Activated T-cell treated with anti-CD3 and anti-CD28 coated beads, Interleukin-2, amount 50 U/mL, for 24 hours (primary cell): ENCODE data around the gene MYO1D.

Experiments
- DNase-seq: peaks from one replicate; pipeline ENCODE4 v3.0.0-alpha.2; 2020
- H3K27ac Mint-ChIP-seq: 2 replicates; pipeline ENCODE4 v1.8.0; 2020; ENCODE audit warnings: mild to moderate bottlenecking, mixed read lengths
- H3K27me3 Mint-ChIP-seq: 2 replicates; pipeline ENCODE4 v1.8.0; 2020; ENCODE audit warnings: mixed read lengths
- H3K36me3 Mint-ChIP-seq: 2 replicates; pipeline ENCODE4 v1.8.0; 2020; ENCODE audit warnings: low read depth, mixed read lengths
- H3K4me1 Mint-ChIP-seq: 2 replicates; pipeline ENCODE4 v1.8.0; 2020; ENCODE audit warnings: low read depth, mixed read lengths
- H3K4me3 Mint-ChIP-seq: 2 replicates; pipeline ENCODE4 v1.8.0; 2020; ENCODE audit warnings: mild to moderate bottlenecking, moderate library complexity, mixed read lengths
- H3K9me3 Mint-ChIP-seq: 2 replicates; pipeline ENCODE4 v1.8.0; 2020; ENCODE audit warnings: mixed read lengths

MYO1D gene

GRCh38 chr17:32520737-32521404, 356.1 kb downstream of the MYO1D start:
- H3K4me3 Mint-ChIP-seq = peak overlapping the region; percentile 73
- peak overlapping the region; percentile 84 for H3K27ac Mint-ChIP-seq
- H3K9me3 Mint-ChIP-seq = no peaks in the 10 kb centered on the region
- no peak for DNase-seq
- no peaks in the 10 kb centered on the region for H3K36me3 Mint-ChIP-seq
- peaks cover 83% of the 10 kb centered on the region for H3K4me1 Mint-ChIP-seq
- H3K27me3 Mint-ChIP-seq = no peaks in the 10 kb centered on the region

GRCh38 chr17:32520104-32520701, 356.7 kb downstream of the MYO1D start:
- Mint-ChIP-seq H3K4me1 (peaks cover 86% of the 10 kb centered on the region), H3K27ac (peak overlapping the region; percentile 84), H3K27me3 (no peaks in the 10 kb centered on the region), H3K9me3 (no peaks in the 10 kb centered on the region), H3K4me3 (peak overlapping the region; percentile 73), H3K36me3 (no peaks in the 10 kb centered on the region)
- peak; percentile 55 for DNase-seq

- Mint-ChIP-seq H3K27ac (peak overlapping the region; percentile 84), H3K9me3 (no peaks in the 10 kb centered on the region), H3K4me3 (peak overlapping the region; percentile 73), H3K27me3 (no peaks in the 10 kb centered on the region), H3K4me1 (peaks cover 85% of the 10 kb centered on the region), H3K36me3 (no peaks in the 10 kb centered on the region)
- DNase-seq = peak; percentile 57
Observed at GRCh38 chr17:32519228-32520103, 357.5 kb downstream of the MYO1D start.

- Mint-ChIP-seq H3K27me3 (no peaks in the 10 kb centered on the region), H3K4me3 (peak overlapping the region; percentile 39), H3K36me3 (no peaks in the 10 kb centered on the region), H3K27ac (no peak overlapping the region), H3K9me3 (no peaks in the 10 kb centered on the region), H3K4me1 (peaks cover 79% of the 10 kb centered on the region)
- DNase-seq = no peak
Observed at GRCh38 chr17:32518646-32519227, 358.2 kb downstream of the MYO1D start.

- H3K27me3 Mint-ChIP-seq = no peaks in the 10 kb centered on the region
- no peak for DNase-seq
- no peak overlapping the region for H3K27ac Mint-ChIP-seq
- no peaks in the 10 kb centered on the region for H3K36me3 Mint-ChIP-seq
- peaks cover 75% of the 10 kb centered on the region for H3K4me1 Mint-ChIP-seq
- no peak overlapping the region for H3K4me3 Mint-ChIP-seq
- H3K9me3 Mint-ChIP-seq = no peaks in the 10 kb centered on the region
Observed at GRCh38 chr17:32517982-32518381, 358.9 kb downstream of the MYO1D start.

- Mint-ChIP-seq H3K4me1 (peaks cover 66% of the 10 kb centered on the region), H3K4me3 (peak overlapping the region; percentile 35), H3K36me3 (no peaks in the 10 kb centered on the region), H3K27ac (peak overlapping the region; percentile 75), H3K27me3 (no peaks in the 10 kb centered on the region), H3K9me3 (no peaks in the 10 kb centered on the region)
- DNase-seq = no peak
Observed at GRCh38 chr17:32516940-32517701, 359.8 kb downstream of the MYO1D start.

GRCh38 chr17:32516450-32516849, 360.5 kb downstream of the MYO1D start:
- H3K27ac Mint-ChIP-seq = peak overlapping the region; percentile 75
- peaks cover 64% of the 10 kb centered on the region for H3K4me1 Mint-ChIP-seq
- no peaks in the 10 kb centered on the region for H3K36me3 Mint-ChIP-seq
- no peak for DNase-seq
- no peaks in the 10 kb centered on the region for H3K27me3 Mint-ChIP-seq
- H3K4me3 Mint-ChIP-seq = no peak overlapping the region
- H3K9me3 Mint-ChIP-seq = no peaks in the 10 kb centered on the region

- no peak for DNase-seq
- H3K4me3 Mint-ChIP-seq = no peak overlapping the region
- peak overlapping the region; percentile 38 for H3K27ac Mint-ChIP-seq
- no peaks in the 10 kb centered on the region for H3K9me3 Mint-ChIP-seq
- no peaks in the 10 kb centered on the region for H3K36me3 Mint-ChIP-seq
- H3K4me1 Mint-ChIP-seq = peaks cover 58% of the 10 kb centered on the region
- H3K27me3 Mint-ChIP-seq = no peaks in the 10 kb centered on the region
Observed at GRCh38 chr17:32515677-32516383, 361.1 kb downstream of the MYO1D start.

GRCh38 chr17:32514606-32515005, 362.3 kb downstream of the MYO1D start:
- H3K36me3 Mint-ChIP-seq = no peaks in the 10 kb centered on the region
- no peak for DNase-seq
- H3K9me3 Mint-ChIP-seq = no peaks in the 10 kb centered on the region
- H3K4me3 Mint-ChIP-seq = no peak overlapping the region
- no peak overlapping the region for H3K27ac Mint-ChIP-seq
- H3K4me1 Mint-ChIP-seq = peaks cover 45% of the 10 kb centered on the region
- H3K27me3 Mint-ChIP-seq = no peaks in the 10 kb centered on the region

GRCh38 chr17:32513579-32513978, 363.3 kb downstream of the MYO1D start:
- H3K36me3 Mint-ChIP-seq = no peaks in the 10 kb centered on the region
- H3K4me3 Mint-ChIP-seq = no peak overlapping the region
- H3K27ac Mint-ChIP-seq = no peak overlapping the region
- H3K4me1 Mint-ChIP-seq = peaks cover 47% of the 10 kb centered on the region
- no peaks in the 10 kb centered on the region for H3K9me3 Mint-ChIP-seq
- H3K27me3 Mint-ChIP-seq = no peaks in the 10 kb centered on the region
- no peak for DNase-seq

GRCh38 chr17:32512328-32512727, 364.6 kb downstream of the MYO1D start:
- no peak for DNase-seq
- Mint-ChIP-seq H3K27ac (no peak overlapping the region), H3K4me1 (peaks cover 40% of the 10 kb centered on the region), H3K27me3 (no peaks in the 10 kb centered on the region), H3K9me3 (no peaks in the 10 kb centered on the region), H3K4me3 (no peak overlapping the region), H3K36me3 (no peaks in the 10 kb centered on the region)

- Mint-ChIP-seq H3K9me3 (no peaks in the 10 kb centered on the region), H3K36me3 (no peaks in the 10 kb centered on the region), H3K4me3 (no peak overlapping the region), H3K27me3 (no peaks in the 10 kb centered on the region), H3K4me1 (peaks cover 34% of the 10 kb centered on the region), H3K27ac (no peak overlapping the region)
- no peak for DNase-seq
Observed at GRCh38 chr17:32510466-32510865, 366.5 kb downstream of the MYO1D start.

- no peaks in the 10 kb centered on the region for H3K27me3 Mint-ChIP-seq
- H3K4me3 Mint-ChIP-seq = no peak overlapping the region
- DNase-seq = no peak
- peaks cover 43% of the 10 kb centered on the region for H3K4me1 Mint-ChIP-seq
- no peaks in the 10 kb centered on the region for H3K36me3 Mint-ChIP-seq
- H3K9me3 Mint-ChIP-seq = no peaks in the 10 kb centered on the region
- peak overlapping the region; percentile 24 for H3K27ac Mint-ChIP-seq
Observed at GRCh38 chr17:32508926-32509325, 368.0 kb downstream of the MYO1D start.
